Stimulated activated naive CD8-positive, alpha-beta T cell treated with anti-CD3 and anti-CD28 coated beads, Interleukin-15, amount 100 ng/mL, for 72 hours (primary cell): Measurements from ENCODE around the gene MBL2.

Experiments
- ATAC-seq: fragments of 150-1000 bp; cut with Tn5 transposase; 2 replicates; pipeline ENCODE4 v1.10.0; 2021; ENCODE audit warnings: mild to moderate bottlenecking, moderate library complexity
- DNase-seq, 2 donors: peaks; one replicate each; pipeline ENCODE4 v3.0.0; 2021 to 2022
- H3K27ac Mint-ChIP-seq, 2 donors: one replicate each; pipeline ENCODE4 v1.8.0; 2022; ENCODE audit warnings: mild to moderate bottlenecking in 2 of 2, mixed read lengths in 2 of 2, moderate library complexity in 2 of 2
- H3K27me3 Mint-ChIP-seq: one replicate; pipeline ENCODE4 v1.8.0; 2022; ENCODE audit warnings: mixed read lengths
- H3K4me1 Mint-ChIP-seq: one replicate; pipeline ENCODE4 v1.8.0; 2022; ENCODE audit warnings: mild to moderate bottlenecking, mixed read lengths
- H3K4me3 Mint-ChIP-seq, 2 donors: one replicate each; pipeline ENCODE4 v1.8.0; 2022; ENCODE audit warnings: mild to moderate bottlenecking in 2 of 2, mixed read lengths in 2 of 2, moderate library complexity in 1 of 2
- H3K9me3 Mint-ChIP-seq, 2 donors: one replicate each; pipeline ENCODE4 v1.8.0; 2022; ENCODE audit warnings: mixed read lengths in 2 of 2

Gene MBL2

DNA sequence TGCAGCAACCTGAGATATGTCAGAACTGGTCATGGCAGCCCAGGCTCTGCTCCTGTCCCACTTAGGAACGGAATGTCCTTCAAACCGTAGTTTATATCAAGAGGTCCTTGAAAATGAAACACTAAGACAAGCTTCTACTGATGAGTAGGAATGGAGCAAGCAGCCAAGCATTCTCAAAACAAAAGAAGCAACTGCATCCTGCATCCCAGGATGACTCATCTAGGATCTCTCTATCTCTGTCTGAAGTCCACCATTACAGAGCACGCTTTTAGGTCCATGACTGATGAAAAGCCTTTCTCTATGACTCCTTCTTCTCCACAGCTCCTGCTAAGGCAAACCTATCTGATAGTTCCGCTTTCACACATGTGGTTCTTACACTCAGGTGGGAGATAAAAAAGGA, 16.3 kb downstream of the MBL2 start:
- Mint-ChIP-seq H3K4me1 (no peaks in the 10 kb centered on the region), H3K27ac (no peak overlapping the region), H3K27me3 (no peaks in the 10 kb centered on the region), H3K9me3 (peaks cover 0 to 9% of the 10 kb centered on the region in 2 donors), H3K4me3 (no peak overlapping the region)
- no peak for DNase-seq
- ATAC-seq, result no peak

DNA sequence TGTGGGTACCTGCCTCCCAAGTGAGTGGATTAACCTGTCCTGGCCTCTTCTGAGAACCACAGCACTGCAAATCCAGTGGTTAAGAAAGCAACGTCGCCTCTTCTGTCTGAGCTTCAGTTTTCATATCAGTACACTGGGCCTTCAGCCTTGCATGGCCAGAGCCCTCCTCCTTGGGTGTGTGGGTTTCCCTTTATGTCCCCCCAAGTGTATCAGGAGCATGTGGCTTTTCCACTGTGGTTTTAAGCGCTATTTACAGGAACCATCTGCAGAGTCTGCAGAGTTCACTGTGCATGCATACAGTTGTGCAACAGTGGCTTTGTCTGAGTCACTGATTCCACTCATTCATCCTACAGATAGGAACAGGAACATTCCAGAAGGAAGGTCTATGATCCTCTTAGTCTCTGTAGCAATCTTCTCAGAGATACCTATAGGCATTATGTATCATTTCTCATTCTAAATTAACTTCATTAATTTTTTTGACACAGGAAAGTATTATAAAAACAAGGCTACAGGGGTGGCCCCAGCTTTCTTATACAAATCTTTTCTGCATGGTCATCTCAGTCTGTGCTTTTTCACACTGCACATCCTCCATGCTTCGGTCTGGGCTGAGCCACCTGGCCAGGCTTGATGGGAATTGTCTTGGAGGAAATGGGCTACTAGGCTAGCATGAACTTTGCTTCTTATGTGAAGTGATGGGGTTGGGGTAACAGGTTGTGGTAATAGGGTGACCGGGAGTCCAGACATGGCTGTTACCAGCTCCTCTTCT, 17.1 kb downstream of the MBL2 start:
- ATAC-seq (no peak), DNase-seq (no peak)

DNA sequence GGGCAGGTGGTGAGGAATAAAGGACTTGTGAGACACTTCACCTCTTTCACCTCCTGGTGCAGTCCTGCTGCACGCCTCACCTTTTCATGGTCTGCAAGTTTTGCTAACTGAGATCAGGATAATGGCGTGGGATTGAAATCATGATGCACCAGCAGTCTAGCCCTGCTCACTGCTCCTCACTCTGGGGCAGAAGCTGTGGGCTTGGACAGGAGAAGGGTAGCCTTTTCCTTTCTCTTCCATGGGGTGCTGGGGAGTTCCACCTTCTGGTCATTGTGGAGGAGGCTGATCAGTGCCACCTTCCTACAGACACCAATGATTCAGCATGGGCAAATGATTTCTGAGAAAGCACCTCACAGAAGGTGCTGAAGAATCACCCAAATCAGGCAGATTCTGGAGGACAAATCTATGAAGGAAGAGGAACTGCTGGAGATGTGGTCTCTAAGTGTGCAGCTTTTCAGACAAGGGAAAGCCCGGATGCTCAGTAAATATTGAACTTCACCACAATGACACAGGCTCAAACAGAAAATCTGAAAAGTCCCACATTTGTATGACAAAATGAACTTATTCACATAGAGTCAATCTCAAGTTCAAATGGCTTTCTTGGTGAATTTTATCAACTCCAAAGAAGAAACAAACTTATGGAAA, 19.7 kb downstream of the MBL2 start:
- Mint-ChIP-seq H3K4me1 (no peaks in the 10 kb centered on the region), H3K27me3 (no peaks in the 10 kb centered on the region), H3K27ac (no peak overlapping the region), H3K9me3 (peaks cover 4 to 20% of the 10 kb centered on the region in 2 donors), H3K4me3 (no peak overlapping the region)
- ATAC-seq (no peak), DNase-seq (no peak)

More for the DNA sequence above, 17.1 kb downstream of the MBL2 start:
- Mint-ChIP-seq H3K4me3 (no peak overlapping the region), H3K27me3 (no peaks in the 10 kb centered on the region), H3K27ac (no peak overlapping the region), H3K9me3 (peaks cover 0 to 4% of the 10 kb centered on the region in 2 donors), H3K4me1 (no peaks in the 10 kb centered on the region)

DNA sequence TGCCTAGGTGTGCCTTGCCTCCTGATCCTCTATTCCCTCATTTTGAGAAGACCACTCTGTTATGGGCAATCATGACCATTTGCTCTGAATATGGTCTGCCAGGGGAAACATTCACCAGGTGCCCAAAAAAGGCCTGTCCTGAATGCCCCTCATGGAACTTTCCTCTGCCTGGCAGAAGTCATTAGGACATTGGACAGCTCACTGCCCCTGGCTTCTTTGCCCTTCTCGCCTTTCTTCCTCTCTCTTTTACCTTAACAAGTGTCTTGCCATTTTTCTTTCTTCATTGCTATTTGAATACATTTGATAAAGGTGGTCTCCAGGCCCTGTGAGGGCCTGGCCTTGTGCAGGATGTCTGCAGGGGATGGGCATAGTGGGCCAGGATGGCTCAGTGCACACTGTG, 20.3 kb downstream of the MBL2 start:
- Mint-ChIP-seq H3K4me1 (no peaks in the 10 kb centered on the region), H3K27me3 (no peaks in the 10 kb centered on the region), H3K27ac (no peak overlapping the region), H3K4me3 (no peak overlapping the region), H3K9me3 (peaks cover 4 to 25% of the 10 kb centered on the region in 2 donors)
- DNase-seq (no peak), ATAC-seq (no peak)

DNA sequence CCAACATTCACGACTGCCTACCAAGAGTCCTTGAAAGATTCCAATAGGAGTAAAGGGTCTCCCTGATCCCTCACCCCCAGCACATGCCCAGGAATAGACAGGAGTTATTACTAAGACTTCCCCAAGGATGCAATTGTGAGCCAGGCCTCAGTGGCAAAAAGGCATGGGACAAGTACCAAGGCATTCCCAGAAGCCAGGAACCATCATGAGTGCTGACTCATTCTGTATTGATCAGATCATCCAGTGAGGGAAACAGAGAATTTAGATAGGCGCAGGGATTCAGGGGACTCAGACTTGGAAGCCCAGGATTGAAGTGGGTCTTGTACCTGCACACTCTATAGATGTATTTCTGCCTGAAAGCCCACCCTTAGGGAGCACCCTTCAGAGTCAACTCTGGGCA, 21.2 kb downstream of the MBL2 start:
- no peak overlapping the region for H3K27ac Mint-ChIP-seq
- H3K9me3 Mint-ChIP-seq, result peaks cover 4 to 25% of the 10 kb centered on the region in 2 donors
- ATAC-seq (no peak), DNase-seq (no peak)
- H3K4me3 Mint-ChIP-seq, result no peak overlapping the region
- H3K4me1 Mint-ChIP-seq, result no peaks in the 10 kb centered on the region
- H3K27me3 Mint-ChIP-seq, result no peaks in the 10 kb centered on the region

DNA sequence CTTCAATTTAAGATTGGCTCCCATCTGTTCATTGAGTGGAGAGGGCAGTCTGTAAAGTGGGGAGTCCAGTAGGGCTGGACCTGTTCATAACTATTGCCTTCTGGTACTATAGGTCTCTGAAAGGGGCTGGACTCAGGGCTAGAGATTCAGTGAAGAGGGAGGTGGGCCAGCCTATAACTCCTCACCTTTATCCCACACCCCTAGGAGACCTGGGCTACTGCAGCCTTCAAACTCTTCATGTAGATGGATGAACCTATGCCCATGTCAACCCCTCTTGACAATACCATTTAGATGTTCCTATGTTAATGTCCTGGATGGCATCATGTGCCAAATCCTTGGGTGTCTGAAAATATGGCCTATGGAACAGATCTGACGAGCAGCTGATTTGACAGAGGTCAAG, 22.0 kb downstream of the MBL2 start:
- Mint-ChIP-seq H3K27me3 (no peaks in the 10 kb centered on the region), H3K9me3 (peaks cover 4 to 25% of the 10 kb centered on the region in 2 donors), H3K4me3 (no peak overlapping the region), H3K4me1 (no peaks in the 10 kb centered on the region), H3K27ac (no peak overlapping the region)
- DNase-seq, result no peak
- ATAC-seq, result no peak

DNA sequence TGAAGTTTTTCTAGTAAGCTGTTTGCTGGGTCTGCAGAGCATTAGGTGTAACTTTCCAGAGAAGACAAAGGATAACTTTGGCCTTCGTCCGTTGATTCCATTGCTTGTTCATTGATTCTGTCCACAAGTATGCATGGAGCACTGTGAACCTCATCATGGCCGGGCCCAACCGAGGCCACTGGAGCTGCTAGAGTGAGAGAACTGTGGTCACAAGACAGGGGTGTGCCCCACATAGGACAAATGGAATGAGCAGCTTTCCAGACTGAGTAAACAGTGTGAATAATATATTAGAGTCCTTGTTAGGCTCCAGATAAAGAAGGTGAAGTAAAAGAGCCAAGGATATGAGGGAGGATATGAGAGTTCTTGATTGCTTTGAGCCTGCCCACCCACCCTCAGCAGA, 24.9 kb downstream of the MBL2 start:
- ATAC-seq, result no peak
- H3K27ac Mint-ChIP-seq, result no peak overlapping the region

DNA sequence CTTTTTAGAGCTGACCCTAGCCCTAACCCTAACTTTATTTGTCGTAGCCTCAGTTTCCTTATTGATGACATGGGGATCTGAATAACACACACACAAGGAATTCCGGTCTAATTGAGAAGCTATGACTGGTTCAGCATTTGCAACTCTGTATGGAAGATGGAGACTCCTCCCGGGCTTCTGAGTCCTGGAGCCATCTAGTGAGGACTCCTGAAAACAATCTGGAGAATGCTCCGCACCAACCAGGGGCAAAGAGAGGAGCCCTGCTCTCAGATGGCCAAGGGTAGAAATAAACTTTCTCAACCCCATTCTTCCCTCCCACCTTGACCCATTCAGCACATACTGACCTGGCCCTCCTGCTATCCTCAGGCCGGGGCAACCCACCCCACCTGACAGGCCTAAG, 26.4 kb downstream of the MBL2 start:
- no peak for ATAC-seq
- H3K9me3 Mint-ChIP-seq, result peaks cover 0 to 25% of the 10 kb centered on the region in 2 donors
- no peak overlapping the region for H3K27ac Mint-ChIP-seq
- no peaks in the 10 kb centered on the region for H3K4me1 Mint-ChIP-seq
- no peak for DNase-seq
- no peak overlapping the region for H3K4me3 Mint-ChIP-seq
- H3K27me3 Mint-ChIP-seq, result no peaks in the 10 kb centered on the region

More for the DNA sequence above, 24.9 kb downstream of the MBL2 start:
- Mint-ChIP-seq H3K4me3 (no peak overlapping the region), H3K4me1 (no peaks in the 10 kb centered on the region), H3K27me3 (no peaks in the 10 kb centered on the region), H3K9me3 (peaks cover 4 to 25% of the 10 kb centered on the region in 2 donors)
- DNase-seq, result no peak

DNA sequence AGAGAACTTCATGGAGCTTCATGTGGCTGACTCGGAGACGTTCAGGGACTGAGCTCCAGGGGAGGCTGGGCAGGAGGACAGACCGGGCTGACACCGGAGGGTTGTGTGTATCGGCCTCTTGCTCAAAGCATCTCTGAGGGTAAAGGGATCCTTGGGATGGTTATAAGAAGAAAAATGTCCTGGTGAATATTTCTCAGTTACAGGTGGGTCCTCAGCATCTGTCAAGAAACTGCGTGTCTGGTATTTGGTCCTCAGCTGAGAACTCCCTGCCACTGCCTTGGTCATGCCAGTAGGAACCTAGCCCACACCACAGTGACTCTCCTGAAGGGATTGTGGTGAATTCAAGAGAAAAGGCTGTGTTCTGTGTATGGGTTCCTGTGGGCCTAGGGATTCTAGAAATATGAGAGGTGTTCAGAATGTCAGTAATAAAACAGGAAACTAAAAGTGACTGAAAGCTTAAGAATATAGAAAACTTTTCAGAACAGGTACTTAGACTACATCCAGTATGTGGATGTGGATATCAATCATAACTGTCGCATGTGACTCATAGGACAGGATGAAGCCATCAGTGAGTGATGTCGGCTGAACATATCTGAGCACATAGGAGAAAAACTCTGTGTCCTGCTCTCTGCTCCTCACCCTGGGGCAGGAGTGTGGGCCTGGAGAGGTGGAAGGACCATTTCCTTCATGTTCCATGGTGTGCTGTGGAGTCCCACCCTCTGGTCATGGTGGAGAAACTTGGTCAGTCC, 28.4 kb downstream of the MBL2 start:
- H3K4me1 Mint-ChIP-seq, result no peaks in the 10 kb centered on the region
- H3K27ac Mint-ChIP-seq, result no peak overlapping the region
- no peaks in the 10 kb centered on the region for H3K27me3 Mint-ChIP-seq
- H3K4me3 Mint-ChIP-seq, result no peak overlapping the region
- ATAC-seq (no peak), DNase-seq (no peak)
- peaks cover 0 to 19% of the 10 kb centered on the region in 2 donors for H3K9me3 Mint-ChIP-seq

DNA sequence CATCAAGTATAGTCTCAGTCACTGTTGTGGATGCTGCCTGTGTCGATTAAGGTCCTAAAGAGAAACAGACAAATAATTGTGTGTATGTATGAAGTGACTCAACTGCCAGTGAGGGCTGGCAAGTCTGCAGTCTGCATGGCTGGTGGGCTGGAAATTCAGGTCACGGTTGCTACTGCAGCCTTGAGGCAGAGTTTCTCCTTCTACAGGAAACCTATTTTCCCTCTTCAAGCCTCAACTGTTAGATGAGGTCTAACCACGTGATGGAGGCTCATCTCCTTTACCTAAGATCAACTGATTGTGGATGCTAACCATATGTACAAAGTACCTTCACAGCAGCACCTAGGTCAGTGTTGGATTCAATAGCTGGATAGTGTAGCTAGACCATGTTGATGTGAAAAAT, 29.9 kb downstream of the MBL2 start:
- H3K27ac Mint-ChIP-seq, result no peak overlapping the region
- H3K4me3 Mint-ChIP-seq, result no peak overlapping the region
- peaks cover 0 to 4% of the 10 kb centered on the region in 2 donors for H3K9me3 Mint-ChIP-seq
- no peak for DNase-seq
- H3K4me1 Mint-ChIP-seq, result no peaks in the 10 kb centered on the region
- H3K27me3 Mint-ChIP-seq, result no peaks in the 10 kb centered on the region
- no peak for ATAC-seq

DNA sequence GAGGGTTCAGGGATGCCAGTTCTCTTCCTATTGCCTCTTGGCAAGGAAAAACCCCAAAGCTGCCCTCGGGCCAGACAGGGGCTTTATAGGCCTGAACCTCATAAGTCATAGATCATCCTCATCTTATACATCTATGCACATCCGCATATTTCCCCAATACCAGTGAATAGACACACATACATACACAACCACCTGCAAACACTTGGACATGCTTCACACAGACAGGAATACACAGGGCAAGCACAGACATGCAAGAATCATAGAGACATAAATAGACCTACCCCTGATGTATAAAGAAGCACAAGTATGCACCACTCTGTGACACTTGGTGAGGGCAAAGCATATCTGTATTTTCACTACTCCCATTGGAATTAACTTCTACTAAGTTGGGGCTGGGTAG, 30.7 kb downstream of the MBL2 start:
- no peaks in the 10 kb centered on the region for H3K9me3 Mint-ChIP-seq
- no peaks in the 10 kb centered on the region for H3K4me1 Mint-ChIP-seq
- H3K4me3 Mint-ChIP-seq, result no peak overlapping the region
- no peaks in the 10 kb centered on the region for H3K27me3 Mint-ChIP-seq
- DNase-seq (no peak), ATAC-seq (no peak)
- no peak overlapping the region for H3K27ac Mint-ChIP-seq

DNA sequence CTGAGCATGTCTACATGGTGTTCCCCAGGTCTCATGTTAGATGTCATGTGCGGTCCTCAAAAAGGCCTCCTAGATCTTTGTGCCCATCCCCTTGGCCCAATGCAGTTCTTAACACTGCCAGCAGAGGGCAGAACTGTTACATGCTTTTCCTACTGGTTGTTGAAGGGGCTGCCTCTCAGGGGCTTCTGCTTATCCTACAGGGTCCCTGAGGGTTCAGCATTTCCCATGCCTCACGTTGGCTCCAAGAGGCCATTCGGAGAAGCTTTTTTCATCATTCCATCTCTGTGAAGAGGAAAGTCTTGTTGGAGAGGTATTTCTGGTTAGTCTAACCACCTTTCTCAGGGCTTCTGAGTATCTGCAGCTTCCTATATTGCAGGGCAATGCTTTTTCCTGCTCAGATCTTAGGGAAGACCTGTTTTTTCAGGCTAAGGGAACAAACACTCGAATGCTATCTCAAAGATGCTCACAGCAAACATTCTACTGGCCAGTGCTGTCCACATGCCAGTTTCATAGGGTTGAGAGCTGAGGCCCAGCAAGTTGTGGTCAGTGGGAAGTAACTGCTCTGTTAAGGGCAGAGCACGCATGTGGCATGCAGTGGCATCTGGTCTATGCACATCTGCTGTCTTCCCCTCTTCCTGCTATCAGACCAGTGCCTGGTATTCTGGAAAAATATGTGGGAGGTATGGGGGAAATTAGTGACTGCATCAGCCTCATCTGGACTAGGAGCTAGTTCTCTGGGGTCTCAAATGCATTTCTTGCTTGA, 31.5 kb downstream of the MBL2 start:
- peak; percentile 23 to 37 for DNase-seq
- no peak for ATAC-seq
- no peaks in the 10 kb centered on the region for H3K9me3 Mint-ChIP-seq

DNA sequence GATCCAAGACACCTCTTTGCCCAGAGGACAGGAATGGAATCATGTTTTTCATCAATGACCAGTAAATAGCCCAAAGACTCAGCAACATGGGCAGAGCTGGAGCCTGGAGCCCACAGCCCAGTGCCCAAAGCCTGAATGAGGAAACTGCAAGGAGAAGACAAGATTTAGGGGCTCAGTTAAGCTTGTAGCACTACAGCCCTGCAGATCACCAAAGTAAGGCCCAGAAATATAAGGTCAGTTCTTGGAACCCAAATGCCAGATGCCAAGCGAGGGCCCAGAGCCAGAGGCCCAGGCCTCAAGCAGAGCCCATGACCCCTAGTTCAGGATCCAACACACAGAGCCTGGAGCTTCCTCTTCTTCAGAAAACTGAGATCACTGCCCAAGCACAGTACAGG, 32.4 kb downstream of the MBL2 start:
- H3K4me3 Mint-ChIP-seq, result no peak overlapping the region
- ATAC-seq, result no peak
- peaks cover 0 to under 1% of the 10 kb centered on the region in 2 donors for H3K9me3 Mint-ChIP-seq
- H3K4me1 Mint-ChIP-seq, result no peaks in the 10 kb centered on the region
- no peak overlapping the region for H3K27ac Mint-ChIP-seq
- no peaks in the 10 kb centered on the region for H3K27me3 Mint-ChIP-seq
- DNase-seq, result no peak

More for the DNA sequence above, 31.5 kb downstream of the MBL2 start:
- H3K4me3 Mint-ChIP-seq, result no peak overlapping the region
- H3K27me3 Mint-ChIP-seq, result no peaks in the 10 kb centered on the region
- H3K27ac Mint-ChIP-seq, result no peak overlapping the region
- no peaks in the 10 kb centered on the region for H3K4me1 Mint-ChIP-seq

DNA sequence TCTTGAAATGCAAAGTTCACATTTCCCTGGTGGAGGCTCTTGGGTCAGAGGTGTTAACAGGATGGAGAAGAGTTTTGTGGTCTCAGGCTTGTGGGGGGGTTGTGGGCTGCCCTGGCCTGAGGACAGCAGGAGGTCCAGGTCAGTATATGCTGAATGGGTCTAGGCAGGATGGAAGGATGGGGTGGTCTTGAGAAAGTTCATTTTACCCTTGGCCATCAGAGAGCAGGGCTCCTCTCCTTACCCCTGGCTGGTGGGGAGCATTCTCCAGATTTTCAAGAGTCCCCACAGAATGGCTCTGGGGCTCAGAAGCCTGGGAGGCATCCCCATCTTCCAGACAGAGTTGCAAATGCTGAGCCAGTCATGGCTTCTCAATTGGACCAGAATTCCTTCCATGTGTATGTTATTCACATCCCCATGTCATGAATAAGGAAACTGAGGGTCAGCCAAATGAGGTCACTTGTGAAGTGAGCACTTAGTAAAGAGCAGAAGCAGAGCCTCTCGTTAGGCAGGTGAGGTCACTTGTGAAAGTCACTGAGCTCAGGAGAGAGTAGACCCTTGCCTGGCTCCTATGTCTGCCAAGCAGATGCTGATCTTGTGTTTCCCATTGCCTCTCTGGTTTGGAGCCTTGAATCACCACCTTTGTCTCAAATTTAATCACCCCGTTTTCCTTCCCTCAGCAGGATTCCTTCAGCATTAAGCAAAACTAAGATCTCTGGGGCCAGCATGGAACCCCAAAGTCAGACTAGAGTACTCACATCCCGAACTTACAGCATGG, 33.0 kb downstream of the MBL2 start:
- Mint-ChIP-seq H3K27ac (no peak overlapping the region), H3K4me1 (no peaks in the 10 kb centered on the region), H3K9me3 (peaks cover 0 to 5% of the 10 kb centered on the region in 2 donors), H3K27me3 (no peaks in the 10 kb centered on the region), H3K4me3 (no peak overlapping the region)
- no peak for DNase-seq
- no peak for ATAC-seq

DNA sequence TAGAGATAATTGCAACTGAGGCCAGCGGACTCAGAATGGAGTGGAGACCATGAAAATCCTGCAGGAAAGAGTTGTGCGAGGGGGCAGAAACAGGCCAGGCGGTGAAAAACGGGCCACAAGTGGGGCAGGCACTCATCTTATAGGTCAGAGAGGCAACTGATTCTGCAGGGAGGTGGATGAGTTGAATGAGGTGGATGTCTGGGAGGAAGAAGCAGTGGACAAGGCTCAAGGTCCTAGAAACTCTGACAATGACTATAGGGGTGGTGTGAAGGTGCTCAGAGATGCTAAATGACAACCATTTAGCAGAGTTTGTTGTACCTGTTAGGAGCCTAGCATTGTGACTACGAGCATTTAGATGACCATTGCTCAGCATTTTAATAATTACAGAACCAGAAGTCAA, 33.6 kb downstream of the MBL2 start:
- ATAC-seq (no peak), DNase-seq (no peak)
- Mint-ChIP-seq H3K9me3 (peaks cover 0 to 5% of the 10 kb centered on the region in 2 donors), H3K27me3 (no peaks in the 10 kb centered on the region), H3K4me1 (no peaks in the 10 kb centered on the region), H3K27ac (no peak overlapping the region), H3K4me3 (no peak overlapping the region)
